ENCODE data around the gene CAB39.

The CAB39 gene

GRCh38 chr2:230712443-230713330 lies at the start of gene CAB39:
Gene CAB39 (plus strand): TSS chr2:230712842. CDS start chr2:230760002, 47,160 bp downstream.
- peak; percentile 98 for DNase-seq

GRCh38 chr2:230664128-230664527 lies 48.5 kb upstream of the CAB39 start:
- DNase-seq = no peak

DNA sequence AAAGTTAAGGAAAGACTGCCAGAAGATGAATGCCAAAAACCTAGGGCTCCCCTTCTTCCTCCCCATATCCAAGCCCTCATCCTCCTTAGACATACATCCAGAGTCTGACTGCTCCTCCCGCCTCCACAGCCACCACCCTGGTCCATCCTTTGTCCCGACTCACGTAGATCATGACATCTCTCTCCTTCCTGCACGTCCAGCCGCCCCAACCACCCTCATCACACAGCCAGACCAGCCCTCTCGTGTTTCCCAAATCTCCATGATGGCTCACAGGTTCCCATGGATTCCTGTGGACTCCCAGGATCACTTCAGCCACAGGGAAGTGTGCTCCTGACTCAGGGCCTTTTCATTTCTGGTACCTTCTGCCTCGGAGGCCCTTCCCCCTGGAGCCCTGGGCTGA lies 47.8 kb upstream of the CAB39 start:
- DNase-seq = no peak

DNA sequence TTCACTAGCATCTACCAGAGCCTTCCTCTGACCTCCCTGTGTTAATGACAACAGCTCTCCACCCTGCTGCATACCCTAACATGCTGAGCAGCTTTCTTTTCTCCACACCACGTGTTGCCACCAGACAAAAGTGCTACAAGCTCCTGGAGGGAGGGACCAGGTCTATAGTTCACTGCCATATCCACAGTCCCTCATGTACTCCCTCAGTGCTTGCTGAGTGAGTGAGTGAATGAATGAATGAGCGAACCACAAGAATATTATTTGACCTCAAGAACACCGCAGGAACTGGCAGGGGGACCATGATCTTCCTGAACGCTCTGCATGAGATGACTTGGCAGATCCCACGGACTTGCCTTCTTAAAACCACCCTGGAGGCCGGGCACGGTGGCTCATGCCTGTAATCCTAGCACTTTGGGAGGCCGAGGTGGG lies 47.4 kb upstream of the CAB39 start:
- no peak for DNase-seq

DNA sequence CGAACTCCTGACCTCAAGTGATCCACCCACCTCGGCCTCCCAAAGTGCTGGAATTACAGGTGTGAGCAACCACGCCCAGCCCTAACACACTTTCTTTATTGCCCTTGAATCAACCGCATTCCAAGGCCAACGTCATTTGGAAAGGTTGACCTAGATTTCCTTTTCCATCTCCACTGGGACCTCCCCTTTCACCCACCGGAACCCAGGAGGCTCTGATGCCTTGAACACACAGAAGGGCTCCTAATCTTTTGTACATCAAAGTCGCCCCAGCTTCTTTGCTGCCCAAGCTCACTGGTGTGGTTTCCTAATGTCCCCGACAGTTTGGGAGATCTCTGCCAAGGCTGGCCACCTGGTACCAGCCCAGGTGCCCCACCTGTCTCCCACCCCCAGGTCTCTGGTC lies 46.2 kb upstream of the CAB39 start:
- no peak for DNase-seq

- DNase-seq = peak; percentile 95
Observed at GRCh38 chr2:230666885-230667712, 45.5 kb upstream of the CAB39 start.

GRCh38 chr2:230668184-230668938 lies 44.3 kb upstream of the CAB39 start:
- peak; percentile 65 for DNase-seq

GRCh38 chr2:230668939-230669303 lies 43.7 kb upstream of the CAB39 start:
- no peak for DNase-seq

GRCh38 chr2:230669386-230669950 lies 43.2 kb upstream of the CAB39 start:
- peak; percentile 41 for DNase-seq

DNA sequence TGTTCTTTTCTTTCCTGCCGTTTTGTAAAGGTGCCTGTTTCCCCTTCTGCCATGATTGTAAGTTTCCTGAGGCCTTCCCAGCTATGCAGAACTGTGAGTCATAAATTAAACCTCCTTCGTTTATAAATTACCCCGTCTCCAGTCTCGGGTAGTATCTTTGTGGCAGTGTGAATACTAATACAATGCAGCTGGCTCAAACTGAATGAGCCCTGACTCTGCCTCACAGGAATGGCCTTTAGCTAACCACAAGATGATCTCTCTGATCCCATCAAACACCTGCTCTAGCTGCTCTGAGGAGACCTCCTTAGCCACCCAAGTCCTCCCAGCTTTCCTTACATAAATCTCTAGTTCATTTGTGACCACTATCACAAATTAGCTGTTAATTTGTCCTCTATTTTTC lies 41.5 kb upstream of the CAB39 start:
- DNase-seq = no peak

DNA sequence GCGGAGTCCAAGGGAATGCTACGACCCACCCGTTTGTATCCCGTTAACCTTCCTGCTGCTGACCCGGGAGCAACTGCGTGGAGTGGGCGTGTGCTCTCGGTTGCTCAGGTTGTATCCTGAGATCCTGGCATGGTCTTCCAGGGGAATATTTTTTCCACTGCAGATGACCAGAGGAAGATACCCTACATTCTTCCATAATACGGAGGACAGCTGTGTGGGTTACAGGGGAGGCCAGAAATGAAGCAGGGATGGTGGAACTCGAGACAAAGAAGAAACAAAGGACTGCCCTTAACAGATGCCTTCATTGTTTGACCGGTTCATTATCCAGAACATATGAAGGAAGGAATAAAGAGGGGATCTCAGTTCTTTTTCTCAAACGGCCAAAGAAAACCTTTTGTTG lies 39.8 kb upstream of the CAB39 start:
- no peak for DNase-seq

GRCh38 chr2:230674401-230674800 lies 38.2 kb upstream of the CAB39 start:
- no peak for DNase-seq

DNA sequence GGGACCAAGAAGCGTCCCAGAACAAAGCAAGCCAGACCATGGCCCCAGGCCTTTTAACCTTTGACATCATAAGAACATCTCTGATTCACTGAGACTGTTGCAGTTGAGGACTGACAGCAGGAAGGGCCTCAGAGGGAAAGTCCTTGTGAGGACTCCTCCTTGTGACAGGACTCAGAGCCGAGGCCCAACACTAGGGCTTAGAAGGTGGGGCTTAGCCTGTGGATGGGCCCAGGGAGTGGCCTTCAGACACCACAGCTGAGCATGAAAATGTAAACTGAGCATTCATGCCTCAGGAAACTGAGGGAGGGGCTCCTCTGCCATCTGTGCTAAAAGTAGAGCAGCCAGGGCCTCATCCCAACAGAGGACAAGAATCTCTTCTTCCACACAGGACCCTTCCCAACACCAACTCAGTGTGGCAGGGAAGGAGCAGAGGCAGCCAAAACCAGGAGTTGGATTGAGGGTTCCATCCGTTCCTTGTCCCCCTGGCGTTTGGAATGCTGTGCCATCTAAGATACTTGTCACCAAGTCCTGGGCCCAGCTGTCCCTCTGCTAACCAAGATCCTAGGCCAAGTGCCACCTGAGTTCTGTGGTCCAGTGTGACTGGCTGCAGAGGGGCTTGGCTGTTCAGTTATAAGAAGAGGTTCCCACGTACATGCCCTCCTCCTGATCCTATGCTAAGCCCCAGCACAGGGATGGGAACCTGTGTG lies 37.5 kb upstream of the CAB39 start:
- peak; percentile 25 for DNase-seq

DNA sequence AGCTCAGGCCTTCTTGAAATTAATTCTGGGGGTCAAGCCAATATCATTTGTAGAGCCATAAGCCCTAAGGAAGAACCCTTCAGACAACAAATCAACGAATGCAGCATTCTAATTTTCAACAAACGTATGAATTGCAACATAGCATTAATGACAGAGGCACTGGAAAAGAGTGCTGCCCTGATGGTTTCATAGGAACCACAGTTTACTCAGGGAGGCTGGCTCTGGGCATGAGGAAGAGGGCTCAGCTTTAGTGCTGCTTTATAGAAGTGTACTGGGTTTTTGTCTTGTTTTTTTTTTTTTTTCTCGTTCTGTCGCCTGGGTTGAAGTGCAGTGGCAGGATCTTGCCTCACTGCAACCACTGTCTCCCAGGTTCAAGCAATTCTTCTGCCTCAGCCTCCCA lies 36.1 kb upstream of the CAB39 start:
- DNase-seq = no peak

DNA sequence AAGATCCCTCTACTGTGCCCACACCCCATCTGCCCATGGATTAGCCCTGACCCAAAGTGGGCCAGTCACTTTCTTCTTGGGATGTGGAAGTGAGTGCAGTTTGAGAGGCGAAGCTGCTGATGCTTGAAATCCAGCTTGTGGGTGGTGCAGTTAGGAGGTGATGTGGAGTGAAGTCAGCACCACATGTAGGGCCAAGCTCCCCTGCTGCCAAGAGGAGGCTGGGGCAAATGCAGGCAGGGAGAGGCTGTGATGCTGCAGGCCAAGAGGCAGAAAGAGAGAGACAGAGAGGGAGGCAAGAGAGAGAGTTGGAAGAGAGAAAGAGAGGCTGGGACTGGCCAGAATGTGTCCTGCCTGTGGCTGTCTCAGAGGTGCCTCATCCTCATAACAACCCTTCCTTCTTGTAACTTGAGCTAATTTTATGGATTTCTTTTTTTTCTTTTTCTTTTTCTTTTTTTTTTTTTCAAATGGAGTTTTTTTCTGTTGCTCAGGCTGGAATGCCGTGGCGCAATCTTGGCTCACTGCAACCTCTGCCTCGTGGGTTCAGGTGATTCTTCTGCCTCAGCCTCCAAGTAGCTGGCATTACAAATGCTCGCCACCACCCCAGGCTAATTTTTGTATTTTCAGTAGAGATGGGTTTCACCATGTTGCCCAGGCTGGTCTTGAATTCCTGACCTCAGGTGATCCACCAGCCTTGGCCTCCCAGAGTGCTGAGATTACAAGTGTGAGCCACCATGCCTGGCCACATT lies 35.3 kb upstream of the CAB39 start:
- DNase-seq = peak; percentile 58

DNA sequence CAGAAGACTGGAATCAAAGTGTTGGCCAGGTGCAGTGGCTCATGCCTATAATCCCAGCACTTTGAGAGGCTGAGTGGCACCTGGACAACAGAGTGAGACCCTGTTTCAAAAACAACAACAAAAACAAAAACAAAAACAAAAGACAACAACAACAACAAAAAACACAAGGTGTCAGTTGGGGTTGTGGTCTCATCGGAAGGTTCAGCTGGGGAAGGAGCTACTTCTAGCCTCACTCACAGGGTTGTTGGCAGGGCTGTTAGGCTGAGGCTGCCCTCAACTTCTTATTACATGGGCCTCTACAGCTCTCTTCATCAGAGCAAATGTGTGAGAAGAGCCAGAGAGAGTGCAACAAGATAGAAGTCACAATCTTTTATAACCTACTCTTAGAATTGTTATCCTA lies 34.6 kb upstream of the CAB39 start:
- DNase-seq = no peak

DNA sequence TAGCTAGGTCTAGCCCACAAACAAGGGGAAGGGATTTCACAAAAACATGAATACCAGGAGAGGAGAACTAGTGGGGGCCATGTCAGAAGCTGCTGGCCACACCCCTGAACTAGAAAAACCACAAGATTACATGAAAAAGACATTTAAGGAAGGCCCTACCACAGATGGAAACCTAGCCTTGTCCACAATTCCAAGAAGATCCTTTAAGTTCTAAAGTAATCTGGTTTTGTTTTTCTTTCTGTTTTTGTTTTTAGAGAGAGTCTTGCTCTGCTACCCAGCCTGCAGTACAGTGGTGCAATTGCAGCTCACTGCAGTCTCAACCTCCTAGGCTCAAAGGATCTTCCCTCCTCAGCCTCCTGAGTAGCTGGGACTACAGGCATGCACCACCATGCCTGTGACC lies 34.2 kb upstream of the CAB39 start:
- peak; percentile 66 for DNase-seq

GRCh38 chr2:230680463-230681170 lies 32.0 kb upstream of the CAB39 start:
- no peak for DNase-seq

DNA sequence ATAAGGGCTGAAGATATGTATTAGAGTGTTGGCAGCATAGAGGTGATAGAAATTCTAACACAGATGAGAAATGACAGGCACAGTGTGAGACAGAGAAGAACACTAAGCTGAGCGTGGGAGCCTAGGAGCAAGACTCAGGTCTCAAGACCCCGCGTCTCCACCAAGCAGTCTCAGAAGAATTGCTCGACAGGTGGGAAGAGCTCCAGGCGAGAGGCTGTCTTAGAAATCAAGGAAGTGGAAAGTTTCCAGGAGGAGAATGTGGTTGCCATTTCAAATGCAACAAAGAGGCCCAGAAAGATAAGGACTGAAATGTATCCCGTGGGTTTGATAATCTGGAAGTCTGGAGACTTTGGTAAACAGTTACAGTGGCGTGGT lies 31.5 kb upstream of the CAB39 start:
- no peak for DNase-seq

- DNase-seq = no peak
Observed at GRCh38 chr2:230682546-230682945, 30.1 kb upstream of the CAB39 start.
